Measurements from ENCODE around the gene NEAT1. TPM values are rescaled to one million over a fixed set of nuclear protein-coding genes. Genes with fewer than 3 reads are reported as not detected.

The NEAT1 gene
- total and polyA plus RNA-seq, 2 of the 8 experiments (the other 6 are each of a cell fraction or from before 2014, with no cell fraction given) = 2.4 to 10.7 TPM

- Histone ChIP-seq H3K4ac (replicated peaks; ENCODE audit: insufficient read length, low read depth, low read length) (no peak overlapping the region), H4K20me1 (replicated peaks in 1 of 2; ENCODE audit: control insufficient read depth in 1 of 2, insufficient read depth in 2 of 2, low read length in 2 of 2) (peaks cover 0 to 3% of the 10 kb centered on the region in 2 experiments)
These were observed 33.2 kb upstream of the NEAT1 start for GRCh38 chr11:65389294-65389980.

More at GRCh38 chr11:65389294-65389980, 33.2 kb upstream of the NEAT1 start:
- 92% methylated on average over 18 of the region's 20 CpGs; no CpG with 5 or more reads in 1 of the 2 experiments for WGBS, 2 experiments (ENCODE audit: extremely low coverage in 1 of 2, insufficient coverage in 1 of 2, insufficient read length in 1 of 2, insufficient replicate concordance in 2 of 2, low coverage in 1 of 2, low lambda C conversion rate in 2 of 2, missing lambda C conversion rate in 1 of 2)
- Histone ChIP-seq H3K27me3 (replicated peaks in 1 of 4; ENCODE audit: control insufficient read depth in 3 of 4, extremely low read depth in 1 of 4, insufficient read depth in 3 of 4, low read length in 3 of 4) (0 out of 7 replicates have a peak, but pooled peaks cover 0 to 2% (median 0%) of the 10 kb centered on the region in 4 experiments), H3K27ac (ENCODE audit: low read depth, low read length) (no peak overlapping the region), H2BK20ac (ENCODE audit: low read length) (no peak overlapping the region), H3K79me1 (ENCODE audit: low read depth, low read length) (no peaks in the 10 kb centered on the region; the same call in 1 of the 2 replicates), H3K56ac (replicated peaks; ENCODE audit: insufficient read length, low read depth, low read length) (no peak overlapping the region), H2BK15ac (ENCODE audit: low read length) (no peak overlapping the region), H2BK5ac (ENCODE audit: low read depth, low read length) (peak overlapping the region; percentile 36; the same call in 1 of the 2 replicates), H3K14ac (ENCODE audit: insufficient read length) (no peak overlapping the region), H3K36me3 (ENCODE audit: control insufficient read depth in 2 of 4, insufficient read depth in 4 of 4, low read length in 3 of 4) (no peaks in the 10 kb centered on the region; a peak in 1 of 8 replicates), H2AFZ (ENCODE audit: low read length) (no peak overlapping the region), H3K23ac (ENCODE audit: insufficient read length) (no peak overlapping the region), H3K4me3 (ENCODE audit: extremely low read depth in 1 of 4, insufficient read depth in 2 of 4, low read depth in 3 of 4, low read length in 4 of 4) (no peak overlapping the region), H3K9me3 (ENCODE audit: insufficient read depth in 2 of 2, low read depth in 1 of 2, low read length in 1 of 2) (no peaks in the 10 kb centered on the region), H3K4me1 (replicated peaks in 1 of 4; ENCODE audit: control insufficient read depth in 3 of 4, insufficient read depth in 4 of 4, low read length in 3 of 4) (peaks cover 0 to 14% (median 5%) of the 10 kb centered on the region in 4 experiments; a peak in 5 of 7 replicates), H4K91ac (replicated peaks; ENCODE audit: insufficient read length, low read length) (peak overlapping the region; percentile 80), H3K18ac (ENCODE audit: extremely low read depth, low read length) (no peak overlapping the region), H2AK5ac (ENCODE audit: low read depth, low read length) (no peak overlapping the region), H4K5ac (ENCODE audit: insufficient read length, low read depth, low read length) (no peak overlapping the region), H3K9ac (replicated peaks in 1 of 4; ENCODE audit: extremely low read depth in 1 of 4, low read depth in 3 of 4, low read length in 3 of 4) (no peak overlapping the region; a peak in 2 of 7 replicates), H2BK12ac (ENCODE audit: low read depth, low read length) (no peak overlapping the region), H3K23me2 (ENCODE audit: low read depth, low read length) (peaks cover 5% of the 10 kb centered on the region; the same call in 1 of the 2 replicates), H3K4me2 (ENCODE audit: insufficient read depth in 1 of 2, low read depth in 2 of 2, low read length in 2 of 2) (no peak overlapping the region), H4K8ac (ENCODE audit: extremely low read depth, insufficient read depth, low read length) (peak overlapping the region; percentile 11; the same call in 1 of the 2 replicates), H2BK120ac (replicated peaks; ENCODE audit: low read depth, low read length) (no peak overlapping the region), H3K79me2 (ENCODE audit: control insufficient read depth in 1 of 2, insufficient read depth in 2 of 2, low read length in 2 of 2) (no peaks in the 10 kb centered on the region)
- CTCF ChIA-PET (ENCODE audit: partially characterized antibody) = interaction anchor here (0.6 to 5.8 kb wide), 13 partner anchors 11 to 205 kb away, joined by 3 to 57 read pairs (median 8); no protein-coding TSS in a partner anchor
- no peak for DNase-seq (ENCODE audit: low read depth in 1 of 2, low spot score in 2 of 2)
- TF ChIP-seq RBBP5 (IDR thresholded peaks at IDR 0.05; ENCODE audit: borderline replicate concordance, low read depth, low read length) (no peak), HDAC6 (IDR thresholded peaks at IDR 0.05; ENCODE audit: low read depth, low read length) (no peak), TCF12 (IDR thresholded peaks at IDR 0.05; ENCODE audit: low read depth, low read length) (no peak), ASH2L (IDR thresholded peaks at IDR 0.05; ENCODE audit: low read length) (no peak), SUZ12 (IDR thresholded peaks at IDR 0.05; ENCODE audit: low read length) (no peak), POLR2A (IDR thresholded peaks at IDR 0.05; ENCODE audit: control extremely low read depth in 1 of 2, low read depth in 2 of 2, low read length in 2 of 2) (no peak), RNF2 (IDR thresholded peaks at IDR 0.05; ENCODE audit: borderline replicate concordance, low read depth, low read length, missing control alignments, poor library complexity, severe bottlenecking) (no peak), SIX5 (IDR thresholded peaks at IDR 0.05; ENCODE audit: low read depth, low read length) (no peak), NRF1 (IDR thresholded peaks at IDR 0.05; ENCODE audit: low read depth, low read length) (no peak)
- FAIRE-seq = no peak
- POLR2A ChIA-PET (ENCODE audit: partially characterized antibody) = interaction anchor here (1.2 to 17.0 kb wide), 7 partner anchors 8 to 113 kb away, joined by 3 to 202 read pairs (median 10); partner anchors contain the start of genes MALAT1 and NEAT1

Measured in H1 (cell line).